Neural progenitor cell (in vitro differentiated cells): ENCODE results near the gene AMFR. TPM values are rescaled to one million over a fixed set of nuclear protein-coding genes. Genes with fewer than 3 reads are reported as not detected.

Experiments
- DNase-seq: peaks from one replicate; pipeline ENCODE4 v3.0.0-alpha.2; 2016; ENCODE audit warnings: low spot score
- H2AFZ ChIP-seq: fragments of 200-600 bp; sonication (generic); replicated peaks from 2 replicates; pipeline ENCODE4 v1.6.1; 2016; ENCODE audit warnings: antibody characterized with exemption
- H3F3A ChIP-seq: fragments of 200-600 bp; sonication (generic); 2 replicates; pipeline ENCODE4 v1.6.1; 2016; ENCODE audit warnings: antibody characterized with exemption, low read depth
- H3K27ac ChIP-seq: fragments of 200-600 bp; sonication (generic); 2 replicates; pipeline ENCODE4 v1.5.1; 2016; ENCODE audit warnings: mild to moderate bottlenecking
- H3K27me3 ChIP-seq: fragments of 200-600 bp; sonication (generic); 2 replicates; pipeline ENCODE4 v1.6.1; 2016; ENCODE audit warnings: mild to moderate bottlenecking, moderate library complexity
- H3K36me3 ChIP-seq: fragments of 200-600 bp; sonication (generic); 2 replicates; pipeline ENCODE4 v1.5.1; 2016
- H3K4me1 ChIP-seq: fragments of 200-600 bp; sonication (generic); 2 replicates; pipeline ENCODE4 v1.6.1; 2016; ENCODE audit warnings: mixed run types
- H3K4me2 ChIP-seq: fragments of 200-600 bp; sonication (generic); 2 replicates; pipeline ENCODE4 v1.6.1; 2016
- H3K4me3 ChIP-seq: fragments of 200-600 bp; sonication (generic); 2 replicates; pipeline ENCODE4 v1.5.1; 2016
- H3K79me2 ChIP-seq: fragments of 200-600 bp; sonication (generic); 2 replicates; pipeline ENCODE4 v1.6.1; 2016; ENCODE audit warnings: low read depth
- H3K9ac ChIP-seq: fragments of 200-600 bp; sonication (generic); 2 replicates; pipeline ENCODE4 v1.6.1; 2016
- H3K9me3 ChIP-seq: fragments of 200-600 bp; sonication (generic); 2 replicates; pipeline ENCODE4 v1.5.1; 2016; ENCODE audit warnings: low read depth
- H4K20me1 ChIP-seq: fragments of 200-600 bp; sonication (generic); 2 replicates; pipeline ENCODE4 v1.6.1; 2016; ENCODE audit warnings: low read depth
- H3K27ac Mint-ChIP-seq: 3 replicates; pipeline ENCODE4 v1.8.0; 2021; ENCODE audit warnings: mixed read lengths
- H3K27me3 Mint-ChIP-seq: 2 replicates; pipeline ENCODE4 v1.8.0; 2022; ENCODE audit warnings: low read depth, mild to moderate bottlenecking, inconsistent platforms, moderate library complexity, mixed read lengths; ENCODE audit not compliant: insufficient read depth
- H3K36me3 Mint-ChIP-seq: 3 replicates; pipeline ENCODE4 v1.8.0; 2021; ENCODE audit warnings: mixed read lengths
- H3K4me1 Mint-ChIP-seq: 3 replicates; pipeline ENCODE4 v1.8.0; 2021; ENCODE audit warnings: mixed read lengths
- H3K4me3 Mint-ChIP-seq: 3 replicates; pipeline ENCODE4 v1.8.0; 2021; ENCODE audit warnings: mild to moderate bottlenecking, moderate library complexity, mixed read lengths
- H3K9me3 Mint-ChIP-seq: 3 replicates; pipeline ENCODE4 v1.8.0; 2020; ENCODE audit warnings: mixed read lengths
- EZH2 ChIP-seq: fragments of 200-600 bp; sonication (generic); IDR thresholded peaks from 2 replicates; pipeline ENCODE4 v1.6.1; 2017; ENCODE audit warnings: antibody characterized with exemption, mild to moderate bottlenecking, moderate library complexity
- EZH2phosphoT487 ChIP-seq: fragments of 200-600 bp; sonication (generic); IDR thresholded peaks from 2 replicates; pipeline ENCODE4 v1.6.1; 2017; ENCODE audit warnings: antibody characterized with exemption
- total RNA-seq: library from RNA; depleted of rRNA; stranded (reverse); fragments of >200 nt; gene quantifications from 2 replicates; pipeline ENCODE4 v1.2.3, GENCODE V29; 2015; ENCODE audit warnings: low replicate concordance
- TF ChIP-seq, protein P1 (sequence below): fragments of 200-600 bp; sonication (generic); IDR thresholded peaks from 2 replicates; pipeline ENCODE4 v1.5.1; 2017; ENCODE audit warnings: antibody characterized with exemption, mild to moderate bottlenecking

The AMFR gene
- total RNA-seq, 1 donor from 2014 or later = 38.7 TPM

GRCh38 chr16:56329887-56330286, 95.5 kb downstream of the AMFR start:
- TF ChIP-seq EZH2 (no peak), EZH2phosphoT487 (no peak)
- TF ChIP-seq, protein P1, sequence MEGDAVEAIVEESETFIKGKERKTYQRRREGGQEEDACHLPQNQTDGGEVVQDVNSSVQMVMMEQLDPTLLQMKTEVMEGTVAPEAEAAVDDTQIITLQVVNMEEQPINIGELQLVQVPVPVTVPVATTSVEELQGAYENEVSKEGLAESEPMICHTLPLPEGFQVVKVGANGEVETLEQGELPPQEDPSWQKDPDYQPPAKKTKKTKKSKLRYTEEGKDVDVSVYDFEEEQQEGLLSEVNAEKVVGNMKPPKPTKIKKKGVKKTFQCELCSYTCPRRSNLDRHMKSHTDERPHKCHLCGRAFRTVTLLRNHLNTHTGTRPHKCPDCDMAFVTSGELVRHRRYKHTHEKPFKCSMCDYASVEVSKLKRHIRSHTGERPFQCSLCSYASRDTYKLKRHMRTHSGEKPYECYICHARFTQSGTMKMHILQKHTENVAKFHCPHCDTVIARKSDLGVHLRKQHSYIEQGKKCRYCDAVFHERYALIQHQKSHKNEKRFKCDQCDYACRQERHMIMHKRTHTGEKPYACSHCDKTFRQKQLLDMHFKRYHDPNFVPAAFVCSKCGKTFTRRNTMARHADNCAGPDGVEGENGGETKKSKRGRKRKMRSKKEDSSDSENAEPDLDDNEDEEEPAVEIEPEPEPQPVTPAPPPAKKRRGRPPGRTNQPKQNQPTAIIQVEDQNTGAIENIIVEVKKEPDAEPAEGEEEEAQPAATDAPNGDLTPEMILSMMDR = no peak
- H3K79me2 ChIP-seq = no peaks in the 10 kb centered on the region
- no peaks in the 10 kb centered on the region for H4K20me1 ChIP-seq
- H3K27me3 ChIP-seq = no peaks in the 10 kb centered on the region
- no peak overlapping the region for H2AFZ ChIP-seq
- H3K4me2 ChIP-seq = no peak overlapping the region
- Mint-ChIP-seq H3K27ac (no peak overlapping the region), H3K4me3 (no peak overlapping the region), H3K4me1 (peaks cover 2% of the 10 kb centered on the region), H3K9me3 (no peaks in the 10 kb centered on the region), H3K36me3 (peaks cover 2% of the 10 kb centered on the region), H3K27me3 (peaks cover 4% of the 10 kb centered on the region)
- no peak for DNase-seq
- H3K4me3 ChIP-seq = no peak overlapping the region
- H3K36me3 ChIP-seq = no peaks in the 10 kb centered on the region
- H3K4me1 ChIP-seq = no peaks in the 10 kb centered on the region
- no peak overlapping the region for H3K9ac ChIP-seq
- no peaks in the 10 kb centered on the region for H3K9me3 ChIP-seq
- no peaks in the 10 kb centered on the region for H3F3A ChIP-seq
- no peak overlapping the region for H3K27ac ChIP-seq

GRCh38 chr16:56328276-56329022, 96.9 kb downstream of the AMFR start:
- Histone ChIP-seq H3K79me2 (no peaks in the 10 kb centered on the region), H3K9me3 (no peaks in the 10 kb centered on the region), H4K20me1 (no peaks in the 10 kb centered on the region), H3K4me3 (no peak overlapping the region), H3K4me1 (no peaks in the 10 kb centered on the region), H3K27me3 (no peaks in the 10 kb centered on the region), H2AFZ (no peak overlapping the region), H3K9ac (no peak overlapping the region), H3F3A (no peaks in the 10 kb centered on the region), H3K36me3 (no peaks in the 10 kb centered on the region), H3K27ac (no peak overlapping the region), H3K4me2 (no peak overlapping the region)
- H3K27ac Mint-ChIP-seq = no peak overlapping the region
- H3K4me3 Mint-ChIP-seq = no peak overlapping the region
- no peaks in the 10 kb centered on the region for H3K9me3 Mint-ChIP-seq
- no peaks in the 10 kb centered on the region for H3K4me1 Mint-ChIP-seq
- peaks cover 6% of the 10 kb centered on the region for H3K27me3 Mint-ChIP-seq
- TF ChIP-seq EZH2phosphoT487 (no peak), EZH2 (no peak)
- TF ChIP-seq, protein P1 = no peak
- DNase-seq = no peak
- peaks cover 2% of the 10 kb centered on the region for H3K36me3 Mint-ChIP-seq

DNA sequence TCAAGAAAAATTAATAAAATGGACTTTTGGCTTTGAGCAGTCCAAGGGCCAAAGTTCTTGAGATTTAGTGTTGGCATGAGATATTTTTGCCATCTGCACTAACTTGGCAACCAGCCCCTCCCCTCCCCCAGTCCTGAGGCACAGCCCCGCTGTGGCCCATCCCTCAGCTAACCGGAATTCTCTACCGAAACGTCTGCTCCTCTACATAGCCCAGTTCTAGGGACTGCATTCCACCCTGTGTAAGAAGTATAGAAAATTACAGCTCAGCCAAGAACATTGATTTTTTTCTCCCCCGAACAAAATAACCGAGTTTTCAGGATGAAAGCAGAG, 97.5 kb downstream of the AMFR start:
- no peak for DNase-seq
- Mint-ChIP-seq H3K27ac (no peak overlapping the region), H3K9me3 (no peaks in the 10 kb centered on the region), H3K4me1 (no peaks in the 10 kb centered on the region), H3K36me3 (peaks cover 2% of the 10 kb centered on the region), H3K4me3 (no peak overlapping the region), H3K27me3 (peaks cover 6% of the 10 kb centered on the region)
- no peaks in the 10 kb centered on the region for H3F3A ChIP-seq
- H3K9me3 ChIP-seq = no peaks in the 10 kb centered on the region
- no peaks in the 10 kb centered on the region for H3K36me3 ChIP-seq
- no peaks in the 10 kb centered on the region for H3K4me1 ChIP-seq
- TF ChIP-seq EZH2 (no peak), EZH2phosphoT487 (no peak)
- TF ChIP-seq, protein P1 = no peak
- no peak overlapping the region for H3K9ac ChIP-seq
- no peak overlapping the region for H3K27ac ChIP-seq
- H3K4me2 ChIP-seq = no peak overlapping the region
- H3K79me2 ChIP-seq = no peaks in the 10 kb centered on the region
- H2AFZ ChIP-seq = no peak overlapping the region
- H3K4me3 ChIP-seq = no peak overlapping the region
- H3K27me3 ChIP-seq = no peaks in the 10 kb centered on the region
- H4K20me1 ChIP-seq = no peaks in the 10 kb centered on the region
